HEK293 (cell line): ENCODE measurements around the gene POGZ.
A peak's percentile ranks its signal among the peaks of the same experiment; 100 is the strongest.

Experiments
- CTCF ChIA-PET: fragments of 350-600 bp; formaldehyde crosslinking; extraction: SDS; loops from one replicate; lab custom pipeline; 2021; ENCODE audit warnings: antibody characterized with exemption; lab: Yijun Ruan, JAX
- POLR2A ChIA-PET: fragments of 300-600 bp; formaldehyde crosslinking; extraction: SDS; loops from one replicate; lab custom pipeline; 2020; ENCODE audit warnings: antibody characterized with exemption, inconsistent platforms; lab: Yijun Ruan, JAX
- H3K27ac ChIP-seq: fragments of 200-500 bp; sonication (Bioruptor generic); 2 replicates; pipeline ENCODE4 v1.5.1; 2014; ENCODE audit warnings: low read depth, low read length, control low read depth, inconsistent platforms; ENCODE audit errors: extremely low read depth
- H3K36me3 ChIP-seq, 2 experiments: fragments of 200-500 bp in 1 of 2; sonication (Bioruptor generic) in 1 of 2; 1 replicate in 1 of 2; 2 replicates in 1 of 2; pipeline ENCODE4 v1.5.1; 2014 to 2017; ENCODE audit warnings: inconsistent platforms in 2 of 2, low read length in 2 of 2; ENCODE audit not compliant: control insufficient read depth in 2 of 2, insufficient read depth in 1 of 2
- H3K4me1 ChIP-seq: fragments of 200-500 bp; sonication (Bioruptor generic); 2 replicates; pipeline ENCODE4 v1.5.1; 2014; ENCODE audit warnings: mild to moderate bottlenecking, low read length, inconsistent platforms; ENCODE audit not compliant: control insufficient read depth, insufficient read depth
- H3K4me3 ChIP-seq: 2 replicates; pipeline ENCODE4 v1.5.1; 2011; ENCODE audit warnings: low read depth, mild to moderate bottlenecking, control low read depth, low read length, moderate library complexity
- H3K9me3 ChIP-seq: fragments of 200-500 bp; sonication (Bioruptor generic); 2 replicates; pipeline ENCODE4 v1.5.1; 2014; ENCODE audit warnings: low read depth, low read length, inconsistent platforms; ENCODE audit not compliant: control insufficient read depth, insufficient read depth
- ZBTB44 ChIP-seq: fragments of 450-650 bp; IDR thresholded peaks from 2 replicates; pipeline ENCODE4 v1.5.1; 2018; ENCODE audit warnings: missing biosample characterization, mild to moderate bottlenecking, missing genetic modification characterization
- ZNF26 ChIP-seq: fragments of 450-650 bp; formaldehyde crosslinking; IDR thresholded peaks from 2 replicates; pipeline ENCODE4 v1.5.1; 2016; ENCODE audit warnings: missing biosample characterization, missing genetic modification characterization
- ZNF354C ChIP-seq: fragments of 450-650 bp; formaldehyde crosslinking; IDR thresholded peaks from 2 replicates; pipeline ENCODE4 v1.5.1; 2016; ENCODE audit warnings: missing biosample characterization, missing genetic modification characterization, low read depth, borderline replicate concordance
- ZNF362 ChIP-seq: fragments of 450-650 bp; formaldehyde crosslinking; IDR thresholded peaks from 2 replicates; pipeline ENCODE4 v1.5.1; 2016; ENCODE audit warnings: missing biosample characterization, missing genetic modification characterization
- ZNF521 ChIP-seq: fragments of 450-650 bp; formaldehyde crosslinking; IDR thresholded peaks from 2 replicates; pipeline ENCODE4 v1.5.1; 2017; ENCODE audit warnings: missing biosample characterization, mild to moderate bottlenecking, missing genetic modification characterization
- ZNF555 ChIP-seq: fragments of 450-650 bp; formaldehyde crosslinking; conservative IDR thresholded peaks from 2 replicates; pipeline ENCODE4 v1.5.1; 2017; ENCODE audit warnings: missing biosample characterization, mild to moderate bottlenecking, missing genetic modification characterization, inconsistent platforms
- TF ChIP-seq, protein P1 (sequence below): fragments of 450-650 bp; formaldehyde crosslinking; IDR thresholded peaks from 2 replicates; pipeline ENCODE4 v1.5.1; 2017; ENCODE audit warnings: missing biosample characterization, missing genetic modification characterization
- TF ChIP-seq, protein P2 (sequence below): fragments of 450-650 bp; formaldehyde crosslinking; IDR thresholded peaks from 2 replicates; pipeline ENCODE4 v1.5.1; 2016; ENCODE audit warnings: missing biosample characterization, missing genetic modification characterization, low read depth
- TF ChIP-seq, protein P3 (sequence below): fragments of 450-650 bp; formaldehyde crosslinking; IDR thresholded peaks from 2 replicates; pipeline ENCODE4 v1.5.1; 2017; ENCODE audit warnings: missing biosample characterization, missing genetic modification characterization
- TF ChIP-seq, protein P4 (sequence below): fragments of 450-650 bp; formaldehyde crosslinking; IDR thresholded peaks from 2 replicates; pipeline ENCODE4 v1.5.1; 2016; ENCODE audit warnings: missing biosample characterization, missing genetic modification characterization

POGZ gene

DNA sequence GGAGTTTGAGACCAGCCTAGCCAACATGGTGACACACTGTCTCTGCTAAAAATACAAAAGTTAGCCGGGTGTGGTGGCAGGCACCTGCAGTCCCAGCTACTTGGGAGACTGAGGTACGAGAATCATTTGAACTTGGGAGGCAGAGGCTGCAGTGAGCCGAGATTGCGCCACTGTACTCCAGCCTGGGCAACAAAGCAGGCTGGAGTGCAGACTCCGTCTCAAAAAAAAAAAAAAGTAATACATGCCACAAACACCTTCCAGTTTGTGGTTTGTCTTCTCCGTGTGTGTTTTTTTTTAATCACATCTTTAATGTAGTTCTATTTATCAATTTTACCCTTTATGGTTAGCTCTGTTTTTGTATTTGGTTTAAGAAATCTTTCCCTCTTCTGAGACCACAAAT, 22.3 kb downstream of the POGZ start (continued):
- TF ChIP-seq, protein P1, sequence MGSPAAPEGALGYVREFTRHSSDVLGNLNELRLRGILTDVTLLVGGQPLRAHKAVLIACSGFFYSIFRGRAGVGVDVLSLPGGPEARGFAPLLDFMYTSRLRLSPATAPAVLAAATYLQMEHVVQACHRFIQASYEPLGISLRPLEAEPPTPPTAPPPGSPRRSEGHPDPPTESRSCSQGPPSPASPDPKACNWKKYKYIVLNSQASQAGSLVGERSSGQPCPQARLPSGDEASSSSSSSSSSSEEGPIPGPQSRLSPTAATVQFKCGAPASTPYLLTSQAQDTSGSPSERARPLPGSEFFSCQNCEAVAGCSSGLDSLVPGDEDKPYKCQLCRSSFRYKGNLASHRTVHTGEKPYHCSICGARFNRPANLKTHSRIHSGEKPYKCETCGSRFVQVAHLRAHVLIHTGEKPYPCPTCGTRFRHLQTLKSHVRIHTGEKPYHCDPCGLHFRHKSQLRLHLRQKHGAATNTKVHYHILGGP (tag by site-specific recombination), result no peak
- no peak for TF ChIP-seq ZNF521 (tag by site-specific recombination)
- no peak for TF ChIP-seq ZNF362 (tag by site-specific recombination)

GRCh38 chr1:151435174-151435573, 24.1 kb downstream of the POGZ start:
- ChIA-PET POLR2A (interaction anchor here (0.6 kb wide), 1 partner anchor 135 kb away, joined by 3 read pairs; no protein-coding TSS in a partner anchor), CTCF (interaction anchor here (0.7 to 2.1 kb wide), 3 partner anchors 9 to 299 kb away, joined by 3 to 7 read pairs (median 4); no protein-coding TSS in a partner anchor)
- no peaks in the 10 kb centered on the region for H3K4me1 ChIP-seq
- H3K4me3 ChIP-seq, result no peak overlapping the region
- no peaks in the 10 kb centered on the region for H3K9me3 ChIP-seq
- no peak for TF ChIP-seq ZBTB44 (tag by site-specific recombination)
- TF ChIP-seq, protein P1 (tag by site-specific recombination), result no peak
- TF ChIP-seq ZNF354C, result no peak
- TF ChIP-seq, protein P2, sequence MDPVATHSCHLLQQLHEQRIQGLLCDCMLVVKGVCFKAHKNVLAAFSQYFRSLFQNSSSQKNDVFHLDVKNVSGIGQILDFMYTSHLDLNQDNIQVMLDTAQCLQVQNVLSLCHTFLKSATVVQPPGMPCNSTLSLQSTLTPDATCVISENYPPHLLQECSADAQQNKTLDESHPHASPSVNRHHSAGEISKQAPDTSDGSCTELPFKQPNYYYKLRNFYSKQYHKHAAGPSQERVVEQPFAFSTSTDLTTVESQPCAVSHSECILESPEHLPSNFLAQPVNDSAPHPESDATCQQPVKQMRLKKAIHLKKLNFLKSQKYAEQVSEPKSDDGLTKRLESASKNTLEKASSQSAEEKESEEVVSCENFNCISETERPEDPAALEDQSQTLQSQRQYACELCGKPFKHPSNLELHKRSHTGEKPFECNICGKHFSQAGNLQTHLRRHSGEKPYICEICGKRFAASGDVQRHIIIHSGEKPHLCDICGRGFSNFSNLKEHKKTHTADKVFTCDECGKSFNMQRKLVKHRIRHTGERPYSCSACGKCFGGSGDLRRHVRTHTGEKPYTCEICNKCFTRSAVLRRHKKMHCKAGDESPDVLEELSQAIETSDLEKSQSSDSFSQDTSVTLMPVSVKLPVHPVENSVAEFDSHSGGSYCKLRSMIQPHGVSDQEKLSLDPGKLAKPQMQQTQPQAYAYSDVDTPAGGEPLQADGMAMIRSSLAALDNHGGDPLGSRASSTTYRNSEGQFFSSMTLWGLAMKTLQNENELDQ (tag by site-specific recombination), result no peak
- TF ChIP-seq, protein P3, sequence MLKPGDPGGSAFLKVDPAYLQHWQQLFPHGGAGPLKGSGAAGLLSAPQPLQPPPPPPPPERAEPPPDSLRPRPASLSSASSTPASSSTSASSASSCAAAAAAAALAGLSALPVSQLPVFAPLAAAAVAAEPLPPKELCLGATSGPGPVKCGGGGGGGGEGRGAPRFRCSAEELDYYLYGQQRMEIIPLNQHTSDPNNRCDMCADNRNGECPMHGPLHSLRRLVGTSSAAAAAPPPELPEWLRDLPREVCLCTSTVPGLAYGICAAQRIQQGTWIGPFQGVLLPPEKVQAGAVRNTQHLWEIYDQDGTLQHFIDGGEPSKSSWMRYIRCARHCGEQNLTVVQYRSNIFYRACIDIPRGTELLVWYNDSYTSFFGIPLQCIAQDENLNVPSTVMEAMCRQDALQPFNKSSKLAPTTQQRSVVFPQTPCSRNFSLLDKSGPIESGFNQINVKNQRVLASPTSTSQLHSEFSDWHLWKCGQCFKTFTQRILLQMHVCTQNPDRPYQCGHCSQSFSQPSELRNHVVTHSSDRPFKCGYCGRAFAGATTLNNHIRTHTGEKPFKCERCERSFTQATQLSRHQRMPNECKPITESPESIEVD, result peak; percentile 28; the same call in 1 of the 2 replicates
- no peak for TF ChIP-seq ZNF26
- no peak for TF ChIP-seq ZNF555 (tag by site-specific recombination)
- TF ChIP-seq, protein P4, sequence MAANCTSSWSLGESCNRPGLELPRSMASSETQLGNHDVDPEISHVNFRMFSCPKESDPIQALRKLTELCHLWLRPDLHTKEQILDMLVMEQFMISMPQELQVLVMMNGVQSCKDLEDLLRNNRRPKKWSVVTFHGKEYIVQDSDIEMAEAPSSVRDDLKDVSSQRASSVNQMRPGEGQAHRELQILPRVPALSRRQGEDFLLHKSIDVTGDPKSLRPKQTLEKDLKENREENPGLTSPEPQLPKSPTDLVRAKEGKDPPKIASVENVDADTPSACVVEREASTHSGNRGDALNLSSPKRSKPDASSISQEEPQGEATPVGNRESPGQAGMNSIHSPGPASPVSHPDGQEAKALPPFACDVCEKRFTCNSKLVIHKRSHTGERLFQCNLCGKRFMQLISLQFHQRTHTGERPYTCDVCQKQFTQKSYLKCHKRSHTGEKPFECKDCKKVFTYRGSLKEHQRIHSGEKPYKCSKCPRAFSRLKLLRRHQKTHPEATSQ, result no peak
- H3K36me3 ChIP-seq, result peaks cover 17 to 27% of the 10 kb centered on the region in 2 experiments
- H3K27ac ChIP-seq, result no peak overlapping the region
